T-helper 1 cell treated with Interleukin-12 subunit alpha and Interleukin-12 subunit beta and Interleukin-4 antibody, amounts not matched to agents 30 μg/mL and 1 μg/mL, for 36 hours (primary cell): ENCODE measurements around the gene TCHH.

Source experiments
- H3K27ac Mint-ChIP-seq: one replicate; pipeline ENCODE4 v1.8.0; 2021; ENCODE audit warnings: mild to moderate bottlenecking, mixed read lengths
- H3K27me3 Mint-ChIP-seq: one replicate; pipeline ENCODE4 v1.8.0; 2021; ENCODE audit warnings: low read depth, mixed read lengths
- H3K36me3 Mint-ChIP-seq: one replicate; pipeline ENCODE4 v1.8.0; 2021; ENCODE audit warnings: low read depth, mixed read lengths
- H3K4me1 Mint-ChIP-seq: one replicate; pipeline ENCODE4 v1.8.0; 2021; ENCODE audit warnings: low read depth, mixed read lengths
- H3K4me3 Mint-ChIP-seq: one replicate; pipeline ENCODE4 v1.8.0; 2021; ENCODE audit warnings: mild to moderate bottlenecking, moderate library complexity, mixed read lengths
- H3K9me3 Mint-ChIP-seq: one replicate; pipeline ENCODE4 v1.8.0; 2021; ENCODE audit warnings: mixed read lengths

TCHH gene

DNA sequence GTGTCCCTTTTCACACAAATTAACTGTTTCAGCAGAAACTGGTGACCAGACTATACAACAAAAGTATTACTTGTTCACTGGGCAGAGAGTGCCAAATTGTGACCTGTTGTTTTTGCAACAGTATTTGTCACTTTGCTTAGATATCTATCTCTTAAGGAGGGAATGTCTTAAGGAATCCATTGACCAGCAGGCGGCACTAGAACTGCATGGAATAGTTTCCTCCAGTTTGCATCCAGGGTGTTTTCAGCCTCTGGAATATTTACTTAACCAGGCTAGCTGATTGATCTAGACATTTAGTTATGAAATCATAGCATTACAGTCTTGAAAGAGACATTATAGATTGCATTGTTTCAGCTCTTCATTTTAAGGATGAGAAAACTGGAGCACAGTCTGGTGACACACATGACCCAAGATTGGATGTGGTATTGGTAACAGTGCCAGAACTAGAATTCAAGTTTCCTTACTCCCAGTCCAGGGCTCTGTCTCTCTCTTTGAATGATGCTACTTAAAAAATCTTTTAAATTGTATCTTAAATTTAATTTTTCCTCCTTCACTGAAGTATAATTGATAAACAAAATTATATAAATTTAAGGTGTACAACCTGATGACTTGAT is 26.8 kb upstream of the TCHH start:
- no peaks in the 10 kb centered on the region for H3K36me3 Mint-ChIP-seq
- H3K9me3 Mint-ChIP-seq: peaks cover 9% of the 10 kb centered on the region
- no peak overlapping the region for H3K4me3 Mint-ChIP-seq
- peaks cover 30% of the 10 kb centered on the region for H3K27me3 Mint-ChIP-seq
- peaks cover 1% of the 10 kb centered on the region for H3K4me1 Mint-ChIP-seq
- no peak overlapping the region for H3K27ac Mint-ChIP-seq

DNA sequence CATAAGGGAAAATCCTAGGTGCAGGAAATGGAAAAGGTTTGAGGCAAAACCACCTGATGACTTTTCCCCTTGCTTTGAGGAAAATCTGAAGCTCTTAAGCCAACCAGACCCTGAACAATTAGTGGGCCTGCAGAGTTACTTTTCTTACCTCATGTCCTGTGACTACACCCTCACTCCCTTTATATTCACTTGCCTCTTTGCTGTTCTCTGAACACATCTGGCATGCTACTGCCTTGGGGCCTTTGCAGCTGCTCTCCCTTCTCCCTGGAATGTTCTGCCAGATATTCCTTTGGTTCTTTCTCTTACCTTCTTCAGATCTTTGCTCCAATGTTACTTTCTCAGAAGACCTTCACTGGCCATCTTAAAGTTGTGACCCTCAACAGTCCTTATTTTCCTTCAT is 22.0 kb upstream of the TCHH start:
- no peaks in the 10 kb centered on the region for H3K9me3 Mint-ChIP-seq
- no peaks in the 10 kb centered on the region for H3K4me1 Mint-ChIP-seq
- H3K36me3 Mint-ChIP-seq: no peaks in the 10 kb centered on the region
- peaks cover 56% of the 10 kb centered on the region for H3K27me3 Mint-ChIP-seq
- H3K4me3 Mint-ChIP-seq: no peak overlapping the region
- H3K27ac Mint-ChIP-seq: no peak overlapping the region

DNA sequence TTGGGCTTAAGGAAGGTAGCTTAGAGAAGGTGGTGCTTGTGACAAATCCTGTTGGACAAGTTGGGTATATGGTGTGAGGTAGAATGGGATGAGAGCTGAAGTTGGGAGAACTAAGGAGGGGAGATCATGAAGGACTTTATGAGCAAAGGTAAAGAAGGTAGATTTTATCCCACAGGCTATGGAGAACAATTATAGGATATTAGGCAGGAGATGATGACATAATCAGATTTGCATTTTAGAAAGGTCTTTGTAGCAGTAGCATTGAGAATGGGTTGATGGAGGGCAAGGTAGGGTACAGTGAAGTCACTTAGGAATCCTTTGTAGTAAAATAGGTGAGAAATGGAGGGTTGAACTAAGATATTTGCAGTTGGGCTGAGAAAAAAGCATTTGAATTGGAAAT is 14.9 kb upstream of the TCHH start:
- Mint-ChIP-seq H3K4me1 (no peaks in the 10 kb centered on the region), H3K27me3 (peaks cover 65% of the 10 kb centered on the region), H3K9me3 (no peaks in the 10 kb centered on the region), H3K27ac (no peak overlapping the region), H3K4me3 (no peak overlapping the region), H3K36me3 (no peaks in the 10 kb centered on the region)

DNA sequence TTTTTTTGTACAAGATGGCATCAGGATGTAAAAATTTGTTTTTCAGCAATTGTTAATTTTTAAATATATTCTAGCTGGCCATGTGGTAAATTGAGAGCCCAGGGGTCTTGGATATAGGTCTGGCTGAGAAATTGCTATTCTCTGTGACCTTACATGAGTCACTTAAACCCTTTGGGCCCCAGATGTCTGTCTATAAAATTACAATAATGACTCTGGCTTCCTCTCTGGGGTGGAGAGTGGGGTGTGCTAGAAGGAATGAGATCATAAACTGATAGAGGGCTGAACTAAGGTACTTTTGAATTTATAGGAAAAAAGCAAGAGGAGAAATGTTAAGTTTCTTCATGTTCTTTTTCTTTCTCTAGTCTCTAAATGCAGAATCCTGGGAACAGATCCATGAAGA is 12.4 kb upstream of the TCHH start:
- Mint-ChIP-seq H3K27me3 (peaks cover 53% of the 10 kb centered on the region), H3K36me3 (no peaks in the 10 kb centered on the region), H3K4me3 (no peak overlapping the region), H3K4me1 (no peaks in the 10 kb centered on the region), H3K9me3 (no peaks in the 10 kb centered on the region), H3K27ac (no peak overlapping the region)

DNA sequence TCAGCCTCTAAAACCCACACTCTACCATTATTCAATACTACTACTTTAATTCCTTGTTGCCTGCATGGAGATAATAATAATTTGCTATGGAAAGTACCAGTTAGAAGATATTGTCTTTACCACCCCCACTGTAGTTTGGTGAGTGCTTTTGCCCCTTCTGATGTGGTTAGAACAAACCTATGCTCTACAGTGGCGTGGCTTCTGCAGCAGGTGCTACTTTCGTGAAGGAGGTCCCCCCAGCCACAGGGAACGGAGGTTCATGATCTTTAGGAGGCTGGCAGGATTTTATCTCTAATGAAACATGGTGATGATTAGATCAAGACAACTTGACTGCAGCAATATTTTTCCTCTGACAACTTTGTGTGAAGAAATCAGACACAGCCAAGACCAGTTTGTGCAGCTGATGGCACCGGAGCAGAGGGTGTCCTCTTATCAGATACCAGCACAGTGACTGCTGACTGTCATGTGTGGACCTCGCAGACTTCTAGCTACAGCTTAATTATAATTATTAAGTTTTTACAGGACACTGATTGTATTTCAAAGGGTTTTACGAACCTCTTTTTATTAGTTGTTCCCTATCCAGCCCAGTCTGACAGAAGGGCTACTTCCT is 10.7 kb upstream of the TCHH start:
- H3K36me3 Mint-ChIP-seq: no peaks in the 10 kb centered on the region
- H3K4me1 Mint-ChIP-seq: no peaks in the 10 kb centered on the region
- H3K27ac Mint-ChIP-seq: no peak overlapping the region
- peaks cover 55% of the 10 kb centered on the region for H3K27me3 Mint-ChIP-seq
- no peaks in the 10 kb centered on the region for H3K9me3 Mint-ChIP-seq
- H3K4me3 Mint-ChIP-seq: no peak overlapping the region

DNA sequence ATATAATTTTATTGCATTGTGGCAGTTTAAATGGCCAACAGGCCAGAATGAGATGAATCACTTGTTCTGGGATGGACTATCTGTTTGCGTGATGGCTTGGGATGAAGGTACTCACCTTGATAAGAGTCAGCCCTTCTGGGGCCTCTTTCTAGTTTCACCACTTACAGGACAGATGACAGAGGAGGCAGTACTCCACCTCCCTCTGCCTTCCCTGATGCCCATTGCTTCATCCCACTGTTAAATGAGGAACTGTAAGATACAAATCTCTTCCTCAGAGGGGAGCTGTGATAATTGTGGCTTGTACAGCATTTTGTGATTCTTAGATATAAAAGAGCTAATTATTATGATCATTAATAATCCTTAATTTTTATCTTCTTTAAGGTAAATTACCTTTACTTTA is 3.7 kb upstream of the TCHH start:
- peaks cover 57% of the 10 kb centered on the region for H3K27me3 Mint-ChIP-seq
- H3K4me1 Mint-ChIP-seq: no peaks in the 10 kb centered on the region
- no peaks in the 10 kb centered on the region for H3K36me3 Mint-ChIP-seq
- H3K9me3 Mint-ChIP-seq: no peaks in the 10 kb centered on the region
- H3K27ac Mint-ChIP-seq: no peak overlapping the region
- H3K4me3 Mint-ChIP-seq: no peak overlapping the region

DNA sequence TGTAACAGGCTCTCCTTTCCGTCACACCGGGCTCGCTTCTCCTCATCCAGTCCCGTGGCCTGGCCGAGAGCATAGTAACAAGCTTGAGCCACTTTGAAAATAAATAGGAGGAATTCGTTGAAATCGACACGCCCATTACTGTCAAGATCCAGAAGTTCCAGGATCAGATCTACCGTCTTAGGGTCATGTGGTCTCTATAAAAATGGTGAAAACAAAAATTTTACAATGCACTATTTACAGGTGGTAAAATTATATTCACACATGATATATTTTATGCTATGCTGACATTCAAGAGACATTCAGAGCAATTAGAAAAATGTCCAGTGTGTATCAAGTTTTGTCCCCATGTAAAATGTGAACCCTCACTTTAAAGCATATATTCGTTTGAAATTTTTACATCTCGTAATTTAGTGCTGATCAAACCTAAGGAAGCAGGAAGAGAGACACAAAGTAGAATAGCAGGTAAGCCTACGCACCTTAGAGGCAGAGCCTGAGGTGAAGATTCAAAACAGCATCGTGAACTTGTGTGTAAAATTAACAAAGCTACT is 2.3 kb downstream of the TCHH start:
- Mint-ChIP-seq H3K4me1 (peaks cover 5% of the 10 kb centered on the region), H3K9me3 (no peaks in the 10 kb centered on the region), H3K36me3 (peaks cover 4% of the 10 kb centered on the region), H3K27ac (no peak overlapping the region), H3K27me3 (peaks cover 20% of the 10 kb centered on the region), H3K4me3 (no peak overlapping the region)

DNA sequence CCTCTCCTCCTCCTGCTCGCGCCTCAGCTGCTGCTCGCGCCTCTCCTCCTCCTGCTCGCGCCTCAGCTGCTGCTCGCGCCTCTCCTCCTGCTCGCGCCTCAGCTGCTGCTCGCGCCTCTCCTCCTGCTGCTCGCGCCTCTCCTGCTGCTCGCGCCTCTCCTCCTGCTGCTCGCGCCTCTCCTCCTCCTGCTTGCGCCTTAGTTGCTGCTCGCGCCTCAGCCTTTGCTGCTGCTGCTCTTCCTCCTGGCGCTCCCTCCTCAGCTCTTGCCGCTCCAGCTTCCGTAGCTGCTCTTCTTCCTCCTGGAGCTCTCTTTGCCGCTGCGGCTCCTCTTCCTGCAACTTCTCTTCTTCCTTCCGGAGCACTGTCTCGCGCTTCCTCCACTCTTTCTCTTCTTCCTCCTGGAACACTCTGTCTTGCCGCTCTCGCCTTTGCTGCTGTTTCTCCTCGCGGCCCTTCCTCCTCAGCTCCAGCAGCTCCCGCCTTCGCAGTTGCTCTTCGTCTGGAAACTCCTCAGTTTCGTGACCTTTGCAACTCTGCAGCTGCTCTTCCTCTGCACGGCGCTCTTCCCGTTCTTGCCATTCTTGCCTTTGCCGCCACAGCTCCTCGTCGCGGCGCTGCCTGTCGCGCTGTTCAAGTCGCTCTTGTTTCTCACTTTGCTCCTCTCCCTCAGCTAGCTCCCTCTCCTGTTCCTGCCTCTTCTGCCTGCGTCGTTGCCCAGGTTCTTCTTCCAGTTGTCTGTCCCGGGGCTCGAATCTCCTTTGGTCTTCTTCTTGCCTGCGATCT is 3.0 kb downstream of the TCHH start:
- peaks cover 5% of the 10 kb centered on the region for H3K9me3 Mint-ChIP-seq
- H3K36me3 Mint-ChIP-seq: peaks cover 6% of the 10 kb centered on the region
- H3K4me3 Mint-ChIP-seq: no peak overlapping the region
- H3K27ac Mint-ChIP-seq: no peak overlapping the region
- peaks cover 17% of the 10 kb centered on the region for H3K27me3 Mint-ChIP-seq
- H3K4me1 Mint-ChIP-seq: peaks cover 10% of the 10 kb centered on the region

DNA sequence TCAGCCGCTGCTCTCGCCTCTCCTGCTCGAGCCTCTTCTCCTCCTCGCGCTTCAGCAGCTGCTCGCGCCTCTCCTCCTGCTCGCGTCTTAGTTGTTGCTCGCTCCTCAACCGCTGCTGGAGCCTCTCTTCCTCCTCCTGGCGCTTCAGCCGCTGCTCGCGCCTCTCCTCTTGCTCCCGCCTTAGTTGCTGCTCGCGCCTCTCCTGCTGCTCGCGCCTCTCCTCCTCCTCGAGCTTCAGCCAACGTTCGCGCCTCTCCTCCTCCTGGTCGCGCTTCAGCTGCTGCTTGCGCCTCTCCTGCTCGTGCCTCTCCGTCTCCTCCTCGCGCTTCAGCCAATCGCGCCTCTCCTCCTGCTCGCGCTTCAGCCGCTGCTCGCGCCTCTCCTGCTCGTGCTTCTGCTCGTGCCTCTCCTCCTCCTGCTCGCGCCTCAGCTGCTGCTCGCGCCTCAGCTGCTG is 3.7 kb downstream of the TCHH start:
- H3K27ac Mint-ChIP-seq: no peak overlapping the region
- H3K4me1 Mint-ChIP-seq: peaks cover 10% of the 10 kb centered on the region
- H3K36me3 Mint-ChIP-seq: peaks cover 6% of the 10 kb centered on the region
- peaks cover 5% of the 10 kb centered on the region for H3K9me3 Mint-ChIP-seq
- peaks cover 11% of the 10 kb centered on the region for H3K27me3 Mint-ChIP-seq
- no peak overlapping the region for H3K4me3 Mint-ChIP-seq

DNA sequence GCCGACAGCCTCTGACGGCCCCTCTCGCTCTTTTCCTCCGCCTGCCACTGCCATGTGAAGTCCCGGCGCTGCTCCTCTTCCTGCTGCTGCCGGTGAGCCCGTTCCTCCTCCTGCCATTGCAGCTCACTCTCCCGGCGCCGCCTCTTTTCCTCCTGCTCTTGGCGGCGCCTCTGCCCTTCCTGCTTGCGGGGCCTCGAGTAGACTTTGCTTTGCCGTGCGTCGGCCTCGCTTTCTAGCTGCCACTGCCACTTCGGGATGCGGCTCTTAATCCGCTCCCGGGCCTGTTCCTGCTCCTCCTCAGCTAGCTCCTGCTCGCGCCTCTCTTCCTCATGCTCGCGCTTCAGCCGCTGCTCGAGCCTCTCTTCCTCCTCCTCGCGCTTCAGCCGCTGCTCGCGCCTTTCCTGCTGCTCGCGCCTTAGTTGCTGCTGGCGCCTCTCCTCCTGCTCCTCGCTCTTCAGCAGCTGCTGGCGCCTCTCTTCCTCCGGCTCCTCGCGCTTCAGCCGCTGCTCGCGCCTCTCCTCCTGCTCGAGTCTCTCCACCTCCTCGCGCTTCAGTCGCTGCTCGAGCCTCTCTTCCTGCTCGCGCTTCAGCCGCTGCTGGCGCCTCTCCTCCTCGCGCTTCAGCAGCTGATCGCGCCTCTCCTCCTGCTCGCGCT is 4.3 kb downstream of the TCHH start:
- H3K4me1 Mint-ChIP-seq: peaks cover 10% of the 10 kb centered on the region
- H3K4me3 Mint-ChIP-seq: no peak overlapping the region
- H3K36me3 Mint-ChIP-seq: peaks cover 6% of the 10 kb centered on the region
- H3K27ac Mint-ChIP-seq: no peak overlapping the region
- peaks cover 11% of the 10 kb centered on the region for H3K27me3 Mint-ChIP-seq
- peaks cover 5% of the 10 kb centered on the region for H3K9me3 Mint-ChIP-seq

DNA sequence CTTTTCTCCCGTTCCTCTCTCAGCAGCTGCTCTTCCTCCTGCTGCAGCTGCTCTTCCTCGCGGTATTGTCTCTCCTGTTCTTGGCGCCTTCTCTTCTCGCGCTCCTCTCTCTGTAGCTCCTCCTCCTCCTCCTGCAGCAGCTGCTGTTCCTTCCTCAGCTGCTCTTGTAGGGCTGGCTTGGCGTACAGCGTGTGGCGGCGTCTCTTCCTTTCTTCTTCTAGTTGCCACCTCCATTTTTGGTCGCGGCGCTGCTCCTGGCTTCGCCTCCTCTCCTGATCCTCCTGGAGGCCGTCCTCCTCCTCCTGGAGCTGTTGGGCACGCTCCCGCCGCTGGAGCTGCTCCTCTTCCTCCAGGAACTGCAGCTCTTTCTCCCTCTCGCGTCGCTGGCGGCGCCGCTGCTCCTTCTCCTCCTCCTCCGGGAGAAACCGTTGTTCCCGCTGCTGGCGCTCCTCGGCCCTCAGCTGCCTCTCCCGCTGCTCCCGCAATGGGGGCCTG is 4.8 kb downstream of the TCHH start:
- H3K4me1 Mint-ChIP-seq: peaks cover 10% of the 10 kb centered on the region
- H3K4me3 Mint-ChIP-seq: no peak overlapping the region
- peaks cover 11% of the 10 kb centered on the region for H3K27me3 Mint-ChIP-seq
- H3K9me3 Mint-ChIP-seq: peaks cover 5% of the 10 kb centered on the region
- peaks cover 6% of the 10 kb centered on the region for H3K36me3 Mint-ChIP-seq
- no peak overlapping the region for H3K27ac Mint-ChIP-seq

DNA sequence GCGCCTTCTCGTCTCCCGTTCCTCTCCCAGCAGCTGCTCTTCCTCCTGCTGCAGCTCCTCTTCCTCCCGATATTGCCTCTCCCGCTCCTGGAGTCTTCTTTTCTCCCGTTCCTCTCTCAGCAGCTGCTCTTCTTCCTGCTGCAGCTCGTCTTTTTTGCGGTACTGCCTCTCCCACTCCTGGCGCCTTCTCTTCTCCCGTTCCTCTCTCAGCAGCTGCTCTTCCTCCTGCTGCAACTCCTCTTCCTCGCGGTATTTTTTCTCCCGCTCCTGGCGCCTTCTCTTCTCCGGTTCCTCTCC is 5.3 kb downstream of the TCHH start:
- H3K4me1 Mint-ChIP-seq: peaks cover 10% of the 10 kb centered on the region
- peaks cover 5% of the 10 kb centered on the region for H3K9me3 Mint-ChIP-seq
- no peak overlapping the region for H3K4me3 Mint-ChIP-seq
- peaks cover 6% of the 10 kb centered on the region for H3K36me3 Mint-ChIP-seq
- peaks cover 16% of the 10 kb centered on the region for H3K27me3 Mint-ChIP-seq
- H3K27ac Mint-ChIP-seq: no peak overlapping the region

DNA sequence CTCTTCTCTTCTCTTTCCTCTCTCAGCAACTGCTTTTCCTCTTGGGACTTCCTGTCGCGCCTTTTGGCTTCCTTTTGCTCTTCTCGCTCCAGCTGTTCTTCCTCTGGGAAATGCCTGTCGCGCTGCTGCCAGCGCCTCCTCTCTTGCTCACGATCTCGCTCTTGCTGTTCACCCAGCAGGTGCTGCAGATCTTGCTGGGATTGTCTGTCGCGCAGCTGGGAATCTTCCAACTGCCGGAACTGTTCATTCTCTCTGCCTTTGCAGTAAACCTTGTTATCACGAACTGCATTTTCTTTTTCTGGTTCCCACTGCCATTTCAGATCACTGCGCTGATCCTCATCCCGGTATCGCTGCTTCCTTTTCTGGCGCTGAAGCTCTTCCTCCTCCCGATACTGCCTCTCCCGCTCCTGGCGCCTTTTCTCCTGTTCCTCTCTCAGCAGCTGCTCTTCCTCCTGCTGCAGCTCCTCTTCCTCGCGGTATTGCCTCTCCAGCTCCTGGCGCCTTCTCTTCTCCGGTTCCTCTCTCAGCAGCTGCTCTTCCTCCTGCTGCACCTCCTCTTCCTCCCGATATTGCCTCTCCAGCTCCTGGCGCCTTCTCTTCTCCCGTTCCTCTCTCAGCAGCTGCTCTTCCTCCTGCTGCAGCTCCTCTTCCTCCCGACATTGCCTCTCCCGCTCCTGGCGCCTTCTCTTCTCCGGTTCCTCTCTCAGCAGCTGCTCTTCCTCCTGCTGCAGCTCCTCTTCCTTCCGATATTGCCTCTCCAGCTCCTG is 5.8 kb downstream of the TCHH start:
- H3K4me1 Mint-ChIP-seq: peaks cover 10% of the 10 kb centered on the region
- peaks cover 6% of the 10 kb centered on the region for H3K36me3 Mint-ChIP-seq
- no peak overlapping the region for H3K27ac Mint-ChIP-seq
- peaks cover 21% of the 10 kb centered on the region for H3K27me3 Mint-ChIP-seq
- H3K4me3 Mint-ChIP-seq: no peak overlapping the region
- H3K9me3 Mint-ChIP-seq: peaks cover 5% of the 10 kb centered on the region

DNA sequence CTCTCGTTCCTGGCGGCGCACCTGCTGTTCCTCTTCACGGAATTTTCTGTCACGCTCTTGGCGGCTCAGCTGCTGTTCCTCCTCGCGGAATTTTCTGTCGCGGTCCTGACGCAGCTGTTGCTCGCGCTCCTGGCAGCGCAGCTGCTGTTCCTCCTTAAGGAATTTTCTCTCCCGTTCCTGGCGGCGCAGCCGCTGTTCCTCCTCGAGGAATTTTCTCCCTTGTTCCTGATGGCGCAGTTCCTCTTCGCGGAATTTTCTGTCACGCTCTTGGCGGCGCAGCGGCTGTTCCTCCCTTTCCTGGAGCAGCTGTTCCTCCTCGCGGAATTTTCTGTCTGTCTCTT is 6.4 kb downstream of the TCHH start:
- peaks cover 25% of the 10 kb centered on the region for H3K27me3 Mint-ChIP-seq
- peaks cover 10% of the 10 kb centered on the region for H3K4me1 Mint-ChIP-seq
- no peak overlapping the region for H3K27ac Mint-ChIP-seq
- peaks cover 6% of the 10 kb centered on the region for H3K36me3 Mint-ChIP-seq
- no peak overlapping the region for H3K4me3 Mint-ChIP-seq
- H3K9me3 Mint-ChIP-seq: peaks cover 5% of the 10 kb centered on the region
